ENCODE results near the gene CHST8. TPM values are rescaled to one million over a fixed set of nuclear protein-coding genes. Genes with fewer than 3 reads are reported as not detected.

CHST8 gene
- total RNA-seq, 1 donor from 2014 or later = not detected

- Histone ChIP-seq H3K9me3 (ENCODE audit: insufficient read depth, low read depth, low read length) (no peaks in the 10 kb centered on the region), H3K4me2 (ENCODE audit: low read length) (peak overlapping the region; percentile 74), H3K79me2 (ENCODE audit: insufficient read depth, low read length) (no peaks in the 10 kb centered on the region), H3K4me3 (ENCODE audit: insufficient read depth, low read depth, low read length) (no peak overlapping the region), H3K9ac (ENCODE audit: low read length) (no peak overlapping the region), H2AFZ (ENCODE audit: low read depth, low read length) (peak overlapping the region; percentile 28), H3K4me1 (ENCODE audit: insufficient read depth, low read length) (peaks cover 22% of the 10 kb centered on the region), H3K27me3 (ENCODE audit: insufficient read depth, low read length) (peaks cover 6% of the 10 kb centered on the region), H3K36me3 (ENCODE audit: insufficient read depth, low read length) (no peaks in the 10 kb centered on the region), H3K27ac (ENCODE audit: low read depth, low read length) (no peak overlapping the region), H4K20me1 (ENCODE audit: insufficient read depth, low read length) (no peaks in the 10 kb centered on the region)
- Mint-ChIP-seq H3K36me3 (ENCODE audit: low read depth, unreplicated experiment) (no peaks in the 10 kb centered on the region), H3K27ac (ENCODE audit: unreplicated experiment) (no peak overlapping the region), H3K4me1 (ENCODE audit: low read depth, unreplicated experiment) (peaks cover 16% of the 10 kb centered on the region), H3K4me3 (ENCODE audit: unreplicated experiment) (peak overlapping the region; percentile 4), H3K27me3 (ENCODE audit: low read depth, unreplicated experiment) (peaks cover 46% of the 10 kb centered on the region), H3K9me3 (ENCODE audit: unreplicated experiment) (peaks cover 2% of the 10 kb centered on the region)
- FAIRE-seq = no peak
- peak; percentile 88 for TF ChIP-seq CTCF (IDR thresholded peaks at IDR 0.05; ENCODE audit: insufficient read depth, low read depth, low read length)
- TF ChIP-seq EZH2 (IDR thresholded peaks at IDR 0.05; ENCODE audit: insufficient read depth, low read length) = peak; percentile 39
- no peak for DNase-seq (ENCODE audit: low read depth)
These were observed 156.5 kb downstream of the CHST8 start for GRCh38 chr19:33778089-33778791.

GRCh38 chr19:33779849-33780248 lies 158.1 kb downstream of the CHST8 start:
- Histone ChIP-seq H3K4me3 (ENCODE audit: insufficient read depth, low read depth, low read length) (no peak overlapping the region), H3K27me3 (ENCODE audit: insufficient read depth, low read length) (peaks cover 6% of the 10 kb centered on the region), H3K4me2 (ENCODE audit: low read length) (no peak overlapping the region), H4K20me1 (ENCODE audit: insufficient read depth, low read length) (no peaks in the 10 kb centered on the region), H3K79me2 (ENCODE audit: insufficient read depth, low read length) (no peaks in the 10 kb centered on the region), H3K36me3 (ENCODE audit: insufficient read depth, low read length) (no peaks in the 10 kb centered on the region), H3K4me1 (ENCODE audit: insufficient read depth, low read length) (peaks cover 27% of the 10 kb centered on the region), H3K9ac (ENCODE audit: low read length) (no peak overlapping the region), H2AFZ (ENCODE audit: low read depth, low read length) (no peak overlapping the region), H3K27ac (ENCODE audit: low read depth, low read length) (no peak overlapping the region), H3K9me3 (ENCODE audit: insufficient read depth, low read depth, low read length) (no peaks in the 10 kb centered on the region)
- H3K4me1 Mint-ChIP-seq (ENCODE audit: low read depth, unreplicated experiment) = peaks cover 23% of the 10 kb centered on the region
- DNase-seq (ENCODE audit: low read depth) (no peak), FAIRE-seq (no peak)
- peaks cover 37% of the 10 kb centered on the region for H3K27me3 Mint-ChIP-seq (ENCODE audit: low read depth, unreplicated experiment)
- H3K36me3 Mint-ChIP-seq (ENCODE audit: low read depth, unreplicated experiment) = no peaks in the 10 kb centered on the region
- peaks cover 5% of the 10 kb centered on the region for H3K9me3 Mint-ChIP-seq (ENCODE audit: unreplicated experiment)
- no peak overlapping the region for H3K4me3 Mint-ChIP-seq (ENCODE audit: unreplicated experiment)
- TF ChIP-seq CTCF (IDR thresholded peaks at IDR 0.05; ENCODE audit: insufficient read depth, low read depth, low read length) = no peak
- no peak for TF ChIP-seq EZH2 (IDR thresholded peaks at IDR 0.05; ENCODE audit: insufficient read depth, low read length)
- H3K27ac Mint-ChIP-seq (ENCODE audit: unreplicated experiment) = peak overlapping the region; percentile 50

GRCh38 chr19:33780251-33780650 lies 158.5 kb downstream of the CHST8 start:
- peaks cover 25% of the 10 kb centered on the region for H3K4me1 Mint-ChIP-seq (ENCODE audit: low read depth, unreplicated experiment)
- Histone ChIP-seq H3K4me1 (ENCODE audit: insufficient read depth, low read length) (peaks cover 31% of the 10 kb centered on the region), H4K20me1 (ENCODE audit: insufficient read depth, low read length) (no peaks in the 10 kb centered on the region), H3K79me2 (ENCODE audit: insufficient read depth, low read length) (no peaks in the 10 kb centered on the region), H3K4me2 (ENCODE audit: low read length) (no peak overlapping the region), H3K27me3 (ENCODE audit: insufficient read depth, low read length) (peaks cover 6% of the 10 kb centered on the region), H2AFZ (ENCODE audit: low read depth, low read length) (no peak overlapping the region), H3K36me3 (ENCODE audit: insufficient read depth, low read length) (no peaks in the 10 kb centered on the region), H3K9me3 (ENCODE audit: insufficient read depth, low read depth, low read length) (no peaks in the 10 kb centered on the region), H3K9ac (ENCODE audit: low read length) (no peak overlapping the region), H3K4me3 (ENCODE audit: insufficient read depth, low read depth, low read length) (no peak overlapping the region), H3K27ac (ENCODE audit: low read depth, low read length) (no peak overlapping the region)
- no peak overlapping the region for H3K4me3 Mint-ChIP-seq (ENCODE audit: unreplicated experiment)
- peaks cover 33% of the 10 kb centered on the region for H3K27me3 Mint-ChIP-seq (ENCODE audit: low read depth, unreplicated experiment)
- no peak for TF ChIP-seq EZH2 (IDR thresholded peaks at IDR 0.05; ENCODE audit: insufficient read depth, low read length)
- no peak for TF ChIP-seq CTCF (IDR thresholded peaks at IDR 0.05; ENCODE audit: insufficient read depth, low read depth, low read length)
- peak overlapping the region; percentile 50 for H3K27ac Mint-ChIP-seq (ENCODE audit: unreplicated experiment)
- H3K36me3 Mint-ChIP-seq (ENCODE audit: low read depth, unreplicated experiment) = no peaks in the 10 kb centered on the region
- no peak for DNase-seq (ENCODE audit: low read depth)
- peaks cover 5% of the 10 kb centered on the region for H3K9me3 Mint-ChIP-seq (ENCODE audit: unreplicated experiment)
- FAIRE-seq = no peak
